Mucosa of gallbladder (tissue), 1 donor: ENCODE results near the gene CCDC40. TPM values are rescaled to one million over a fixed set of nuclear protein-coding genes. Genes with fewer than 3 reads are reported as not detected.
"Not testable (repeated sequence)": the region's sequence is repeated elsewhere in the genome, so short reads cannot be mapped to it uniquely, and the experiment has no call there.

Source experiments
- DNase-seq: peaks from one replicate; pipeline ENCODE4 v3.0.0-alpha.2; 2020; ENCODE audit warnings: low spot score
- total RNA-seq: library from RNA; stranded (reverse); gene quantifications from one replicate; pipeline ENCODE4 v1.2.1, GENCODE V29; 2021
- donor health status: DM: no; HTN: no; CAD: no.

The CCDC40 gene
- total RNA-seq, 1 donor from 2014 or later, result 13.5 TPM

- DNase-seq, result no peak
Observed at GRCh38 chr17:80021600-80021999, 14.8 kb upstream of the CCDC40 start.

- DNase-seq, result no peak
Observed at GRCh38 chr17:80023481-80024205, 12.8 kb upstream of the CCDC40 start.

GRCh38 chr17:80024206-80024972, 12.1 kb upstream of the CCDC40 start:
- DNase-seq, result no peak

GRCh38 chr17:80025140-80025539, 11.3 kb upstream of the CCDC40 start:
- DNase-seq, result no peak

- DNase-seq, result no peak
Observed at GRCh38 chr17:80025796-80026195, 10.6 kb upstream of the CCDC40 start.

- no peak for DNase-seq
Observed at GRCh38 chr17:80026359-80027042, 9.9 kb upstream of the CCDC40 start.

GRCh38 chr17:80027043-80027435, 9.4 kb upstream of the CCDC40 start:
- DNase-seq, result no peak

GRCh38 chr17:80028030-80028429, 8.4 kb upstream of the CCDC40 start:
- DNase-seq, result no peak

- DNase-seq, result peak; percentile 69
Observed at GRCh38 chr17:80029258-80029974, 7.0 kb upstream of the CCDC40 start.

GRCh38 chr17:80030730-80031410, 5.6 kb upstream of the CCDC40 start:
- peak; percentile 76 for DNase-seq

GRCh38 chr17:80031691-80032430, 4.6 kb upstream of the CCDC40 start:
- no peak for DNase-seq

GRCh38 chr17:80032614-80033171, 3.7 kb upstream of the CCDC40 start:
- DNase-seq, result no peak

GRCh38 chr17:80033840-80034239, 2.6 kb upstream of the CCDC40 start:
- no peak for DNase-seq

- DNase-seq, result no peak
Observed at GRCh38 chr17:80034791-80035686, 1.4 kb upstream of the CCDC40 start.

- DNase-seq, result no peak
Observed at GRCh38 chr17:80035687-80035936, 830 bp upstream of the CCDC40 start, which contains the start of gene TBC1D16. Gene TBC1D16 (minus strand): TSS chr17:80035872. CDS start chr17:80013547, 22,325 bp downstream.

GRCh38 chr17:80036715-80037477, 454 bp downstream of the CCDC40 start:
- DNase-seq, result no peak

- no peak for DNase-seq
Observed at GRCh38 chr17:80043963-80044362, 7.5 kb downstream of the CCDC40 start.

GRCh38 chr17:80045703-80046102, 9.3 kb downstream of the CCDC40 start:
- peak; percentile 65 for DNase-seq

- not testable (repeated sequence) for DNase-seq
Observed at GRCh38 chr17:80046709-80047108, 10.3 kb downstream of the CCDC40 start.
